Astrocyte (in vitro differentiated cells and primary cell): Measurements from ENCODE around the gene WDR5.

Experiments
- EZH2 ChIP-seq: IDR thresholded peaks from 2 replicates; pipeline ENCODE4 v1.6.1; 2012; ENCODE audit warnings: mild to moderate bottlenecking, low read length, inconsistent platforms; ENCODE audit not compliant: insufficient read depth
- TF ChIP-seq, protein P1 (sequence below): IDR thresholded peaks from 2 replicates; pipeline ENCODE4 v1.5.1; 2011; ENCODE audit warnings: low read depth, mild to moderate bottlenecking, inconsistent platforms, low read length, moderate library complexity; ENCODE audit not compliant: insufficient read depth

GRCh38 chr9:134100040-134100439 lies 35.8 kb upstream of the WDR5 start:
- TF ChIP-seq, protein P1, sequence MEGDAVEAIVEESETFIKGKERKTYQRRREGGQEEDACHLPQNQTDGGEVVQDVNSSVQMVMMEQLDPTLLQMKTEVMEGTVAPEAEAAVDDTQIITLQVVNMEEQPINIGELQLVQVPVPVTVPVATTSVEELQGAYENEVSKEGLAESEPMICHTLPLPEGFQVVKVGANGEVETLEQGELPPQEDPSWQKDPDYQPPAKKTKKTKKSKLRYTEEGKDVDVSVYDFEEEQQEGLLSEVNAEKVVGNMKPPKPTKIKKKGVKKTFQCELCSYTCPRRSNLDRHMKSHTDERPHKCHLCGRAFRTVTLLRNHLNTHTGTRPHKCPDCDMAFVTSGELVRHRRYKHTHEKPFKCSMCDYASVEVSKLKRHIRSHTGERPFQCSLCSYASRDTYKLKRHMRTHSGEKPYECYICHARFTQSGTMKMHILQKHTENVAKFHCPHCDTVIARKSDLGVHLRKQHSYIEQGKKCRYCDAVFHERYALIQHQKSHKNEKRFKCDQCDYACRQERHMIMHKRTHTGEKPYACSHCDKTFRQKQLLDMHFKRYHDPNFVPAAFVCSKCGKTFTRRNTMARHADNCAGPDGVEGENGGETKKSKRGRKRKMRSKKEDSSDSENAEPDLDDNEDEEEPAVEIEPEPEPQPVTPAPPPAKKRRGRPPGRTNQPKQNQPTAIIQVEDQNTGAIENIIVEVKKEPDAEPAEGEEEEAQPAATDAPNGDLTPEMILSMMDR, result no peak
- no peak for TF ChIP-seq EZH2
